Mammary microvascular endothelial cell (primary cell): Measurements from ENCODE around the gene AGT. TPM values are rescaled to one million over a fixed set of nuclear protein-coding genes. Genes with fewer than 3 reads are reported as not detected.

Experiments used
- total RNA-seq: library from RNA; depleted of rRNA; stranded (reverse); fragments of >200 nt; gene quantifications from 2 replicates; pipeline ENCODE4 v1.2.3, GENCODE V29; 2015

Gene AGT
- total RNA-seq, result not detected in 2 replicates

DNA sequence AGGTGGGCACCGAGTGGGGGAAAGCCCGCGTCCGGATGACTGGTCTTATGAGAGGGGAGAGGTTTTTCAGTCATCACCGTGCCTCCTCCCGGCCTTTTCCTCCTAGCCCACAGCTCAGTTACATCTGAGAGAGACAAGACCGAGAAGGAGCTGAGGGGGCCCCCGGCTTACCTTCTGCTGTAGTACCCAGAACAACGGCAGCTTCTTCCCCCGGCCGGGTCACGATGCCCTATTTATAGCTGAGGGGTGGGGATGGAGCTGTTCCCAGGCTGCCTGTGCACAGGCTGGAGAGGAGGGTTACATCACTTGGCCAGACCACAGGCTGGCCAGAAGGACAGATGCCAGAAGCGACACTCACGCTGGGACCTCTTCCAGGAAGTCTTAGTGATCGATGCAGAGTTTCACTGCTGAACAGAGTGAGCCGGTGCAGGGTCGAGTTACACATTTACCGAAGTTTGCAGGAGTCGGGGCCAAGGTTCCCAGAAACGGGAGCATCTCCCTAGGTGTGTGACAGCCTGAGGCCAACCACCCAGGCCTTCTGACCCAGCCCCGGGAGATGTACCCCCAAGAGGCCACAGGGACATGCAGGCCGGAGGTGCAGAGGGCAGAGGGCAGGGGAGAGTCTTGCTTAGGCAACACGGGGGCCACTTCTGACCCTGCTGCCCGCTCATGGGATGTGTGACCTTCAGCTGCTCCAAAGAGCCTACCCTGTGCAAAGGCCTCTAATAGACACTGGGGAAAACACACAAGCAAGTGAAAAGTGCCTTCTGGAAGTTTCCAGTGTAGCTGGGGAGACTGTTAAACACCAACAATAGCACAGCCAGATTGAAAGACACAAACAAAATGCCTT, at the start of gene AGT:
AGT (minus strand) TSS at position 208 of the 850 bp plus-strand sequence. CDS start 3,299 bp downstream, outside the sequence.

DNA sequence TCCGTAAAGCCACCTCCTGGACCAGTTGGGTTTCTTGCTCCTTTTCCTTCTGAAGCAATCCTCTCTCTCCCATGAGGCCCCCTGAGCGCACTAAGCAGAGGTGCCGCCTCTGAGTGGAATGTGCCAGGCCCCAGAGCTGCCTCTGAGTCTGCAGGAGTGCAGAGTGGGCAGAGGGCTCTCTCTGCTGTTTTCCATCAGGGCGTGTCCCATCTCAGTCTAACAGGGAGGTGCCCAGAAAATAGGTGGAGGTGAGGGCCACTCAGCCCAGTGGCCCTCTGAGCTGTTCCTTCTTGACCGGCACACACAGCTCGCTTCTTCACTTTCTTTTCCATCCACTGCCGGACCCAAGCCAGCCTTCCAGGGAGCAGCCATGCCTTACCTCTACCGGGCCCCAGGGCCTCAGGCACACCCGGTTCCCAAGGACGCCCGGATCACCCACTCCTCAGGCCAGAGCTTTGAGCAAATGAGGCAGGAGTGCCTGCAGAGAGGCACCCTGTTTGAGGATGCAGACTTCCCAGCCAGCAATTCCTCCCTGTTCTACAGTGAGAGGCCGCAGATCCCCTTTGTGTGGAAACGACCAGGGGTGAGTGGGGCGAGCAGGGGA, 33.3 kb upstream of the AGT start, which contains the start of gene CAPN9:
CAPN9 (plus strand) TSS at position 262 of the 604 bp plus-strand sequence; CDS start at position 371, 109 bp downstream.

Other genes starting within 250 kb of the AGT start
- 18.6 and 20.4 TPM in 2 replicates for gene COG2, start 71.6 kb downstream of the AGT start, total RNA-seq
- gene CAPN9, start 33.3 kb upstream of the AGT start, total RNA-seq, result not detected in 2 replicates
- gene C1orf198, start 154.4 kb upstream of the AGT start, total RNA-seq, result 26.4 and 30.9 TPM in 2 replicates